HG03064 (cell line): ENCODE data around the gene SLC44A2.
"Not testable (repeated sequence)": the region's sequence is repeated elsewhere in the genome, so short reads cannot be mapped to it uniquely, and the experiment has no call there.

ENCODE experiments used
- ATAC-seq: cut with Tn5 transposase; IDR thresholded peaks from one replicate; pipeline ENCODE4 v1.9.1; 2021; ENCODE audit warnings: low read depth; ENCODE audit not compliant: unreplicated experiment

The SLC44A2 gene

DNA sequence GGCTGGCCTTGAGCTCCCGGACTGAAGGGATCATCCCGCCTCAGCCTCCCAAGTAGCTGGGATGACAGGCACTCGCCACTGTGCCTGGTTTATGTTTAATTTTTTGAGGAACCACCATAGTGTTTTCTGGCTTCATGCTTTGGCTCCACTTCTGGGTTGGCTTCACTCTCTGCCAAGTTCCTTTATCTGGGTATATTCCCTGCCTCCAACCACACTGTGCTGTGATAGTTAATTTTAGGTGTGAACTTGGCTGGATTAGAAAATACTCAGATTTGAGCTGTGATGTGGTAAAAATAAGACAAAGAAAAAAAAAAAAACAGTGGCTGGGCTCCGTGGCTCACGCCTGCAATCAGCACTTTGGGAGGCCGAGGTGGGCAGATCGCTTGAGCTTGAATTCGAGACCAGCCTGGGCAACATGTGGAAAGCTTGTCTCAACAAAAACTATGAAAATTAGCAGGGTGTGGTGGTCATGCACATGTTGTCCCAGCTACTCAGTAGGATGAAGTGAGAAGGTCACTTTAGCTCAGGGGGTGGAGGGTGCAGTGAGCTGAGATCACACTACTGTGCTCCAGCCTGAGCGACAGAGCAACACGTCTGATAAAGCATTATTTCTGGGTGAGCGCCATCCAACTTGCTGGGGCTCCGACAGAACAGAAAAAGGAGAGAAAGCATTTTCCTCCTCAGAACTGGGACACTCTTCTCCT, 21.3 kb downstream of the SLC44A2 start:
- no peak for ATAC-seq

DNA sequence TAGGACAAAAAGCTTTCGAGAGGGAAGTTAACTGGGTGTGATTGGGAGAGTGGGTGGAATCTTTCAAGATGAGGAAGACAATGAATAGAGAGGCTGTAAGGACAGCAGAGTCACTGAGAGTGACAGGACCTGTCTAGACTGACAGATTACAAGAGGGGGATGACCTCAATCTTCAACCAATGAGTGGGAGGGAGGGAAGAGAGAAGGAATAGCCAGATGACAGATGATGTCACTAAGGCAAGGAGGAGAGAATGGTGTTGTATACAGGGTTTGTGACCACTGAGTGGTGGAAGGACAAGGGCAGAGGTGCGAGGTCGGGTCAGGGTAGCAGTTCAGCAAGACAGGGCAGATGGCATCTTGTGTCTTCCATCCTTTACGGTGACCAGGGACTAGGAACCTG, 23.0 kb downstream of the SLC44A2 start:
- ATAC-seq: no peak

DNA sequence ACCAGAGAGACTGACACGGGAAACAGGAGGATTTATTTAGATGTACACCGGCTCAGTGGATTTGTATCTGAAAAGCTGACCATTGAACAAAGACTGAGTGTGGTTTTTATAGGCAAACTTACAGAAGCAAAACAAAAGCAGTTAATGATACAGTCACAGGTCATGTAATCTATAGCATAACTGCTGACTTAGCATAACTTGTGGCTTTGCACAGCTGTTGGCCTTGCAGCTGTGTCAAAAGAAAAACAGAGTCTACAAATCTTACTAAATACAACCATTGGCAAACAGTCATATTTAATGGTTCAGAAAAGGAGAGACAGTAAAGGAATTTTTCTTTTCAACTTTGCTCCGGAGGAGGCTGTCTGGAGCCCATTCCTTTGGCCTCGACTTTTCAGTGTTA, 26.5 kb downstream of the SLC44A2 start:
- no peak for ATAC-seq

DNA sequence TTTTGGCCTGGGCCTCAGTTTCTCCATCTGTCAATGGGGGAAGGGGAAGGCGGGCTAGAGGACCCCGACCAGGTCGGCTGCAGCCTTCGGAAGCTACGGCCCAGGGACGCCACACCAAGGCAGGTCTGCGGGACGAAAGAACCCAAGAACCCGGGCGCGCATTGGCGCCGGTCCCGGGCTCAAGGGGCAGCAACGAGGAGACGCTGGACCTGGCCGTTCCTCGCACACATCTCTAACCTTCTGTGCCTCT, 28.1 kb downstream of the SLC44A2 start:
- ATAC-seq: no peak

DNA sequence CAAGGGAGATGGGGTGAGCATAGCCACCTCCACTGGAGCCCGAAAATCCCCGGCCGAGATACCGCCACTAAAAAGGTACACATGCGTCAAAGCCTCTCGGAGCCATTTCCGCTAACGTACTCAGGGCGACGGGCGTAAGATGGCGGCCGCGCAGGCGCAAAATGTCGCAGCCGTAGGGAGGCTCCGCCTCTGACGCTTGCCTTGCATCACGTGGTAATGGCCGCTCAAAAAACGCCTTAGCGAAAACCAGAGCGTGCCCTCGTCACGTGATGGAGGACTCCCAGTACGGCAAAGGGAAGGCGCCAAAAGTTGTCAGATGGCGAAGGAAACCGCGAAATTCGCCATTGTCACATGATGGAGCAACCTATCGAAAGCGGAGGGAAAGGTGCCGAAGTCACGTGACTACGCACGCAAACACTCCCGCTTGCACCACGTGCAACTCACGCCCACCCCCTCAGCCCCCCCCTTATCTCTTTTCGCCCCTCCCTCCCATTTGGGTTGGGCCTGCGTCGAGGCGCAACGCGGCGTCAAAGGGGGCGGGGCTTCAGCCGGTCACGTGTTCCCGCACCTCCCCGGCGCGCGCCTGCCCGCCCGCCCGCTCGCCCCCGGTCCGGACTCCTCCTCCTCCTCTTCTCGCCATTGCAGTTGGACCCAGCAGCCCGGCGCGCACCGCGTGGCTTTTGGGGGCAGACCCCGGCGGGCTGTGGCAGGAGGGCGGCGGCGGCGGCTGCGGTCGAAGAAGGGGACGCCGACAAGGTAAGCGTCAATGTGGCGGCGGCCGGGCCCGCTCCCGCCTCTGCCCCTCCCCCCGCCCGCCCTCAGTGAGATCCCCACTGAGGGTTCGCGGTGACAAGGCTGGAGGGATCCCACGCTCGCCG, 28.6 kb downstream of the SLC44A2 start, which contains the start of gene ILF3:
ILF3 (plus strand) TSS at position 615 of the 878 bp plus-strand sequence. CDS start 16,260 bp downstream, outside the sequence.
- peak; percentile 60 for ATAC-seq

DNA sequence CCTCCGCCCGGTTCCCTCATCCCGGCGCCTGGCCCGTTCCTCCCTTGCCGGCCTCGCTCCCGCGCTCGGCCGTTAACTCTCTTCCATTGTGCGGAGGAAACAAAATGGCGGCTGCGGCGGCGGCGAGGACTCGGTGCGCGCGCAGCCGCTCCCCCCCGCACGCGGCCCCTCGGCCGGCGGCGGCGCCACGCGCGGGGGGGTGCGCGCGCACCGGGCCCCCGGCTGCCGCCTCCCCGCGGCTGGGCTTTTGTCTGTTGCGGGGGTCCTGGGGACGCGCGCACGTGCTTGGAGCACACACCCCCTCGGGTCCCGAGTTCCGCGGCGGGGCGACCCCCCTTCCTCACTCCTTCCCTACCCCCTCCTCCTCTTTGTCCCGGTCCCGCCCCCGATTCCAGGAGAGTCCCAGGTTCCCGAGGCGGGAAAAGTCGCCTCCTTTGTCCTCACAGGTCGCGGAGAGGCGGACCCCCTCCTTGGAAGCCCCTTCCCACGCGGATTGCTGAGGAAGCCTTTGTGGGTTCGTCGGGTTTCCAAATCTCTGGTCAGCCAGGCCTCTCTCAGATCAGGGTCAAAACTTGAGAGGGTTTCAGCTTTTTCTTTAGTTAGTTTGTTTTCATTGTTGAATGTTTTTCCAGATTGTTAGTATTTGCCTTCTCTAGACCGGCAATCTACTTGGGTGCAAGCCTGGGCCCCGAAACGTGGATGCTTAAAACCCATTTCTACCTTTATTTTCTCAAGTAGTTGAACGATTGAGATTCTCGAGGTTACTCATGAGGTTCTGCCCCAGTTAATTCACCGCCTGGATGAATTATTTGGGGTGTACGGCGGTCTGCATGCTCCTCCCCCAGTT, 29.5 kb downstream of the SLC44A2 start:
- peak; percentile 6 for ATAC-seq

DNA sequence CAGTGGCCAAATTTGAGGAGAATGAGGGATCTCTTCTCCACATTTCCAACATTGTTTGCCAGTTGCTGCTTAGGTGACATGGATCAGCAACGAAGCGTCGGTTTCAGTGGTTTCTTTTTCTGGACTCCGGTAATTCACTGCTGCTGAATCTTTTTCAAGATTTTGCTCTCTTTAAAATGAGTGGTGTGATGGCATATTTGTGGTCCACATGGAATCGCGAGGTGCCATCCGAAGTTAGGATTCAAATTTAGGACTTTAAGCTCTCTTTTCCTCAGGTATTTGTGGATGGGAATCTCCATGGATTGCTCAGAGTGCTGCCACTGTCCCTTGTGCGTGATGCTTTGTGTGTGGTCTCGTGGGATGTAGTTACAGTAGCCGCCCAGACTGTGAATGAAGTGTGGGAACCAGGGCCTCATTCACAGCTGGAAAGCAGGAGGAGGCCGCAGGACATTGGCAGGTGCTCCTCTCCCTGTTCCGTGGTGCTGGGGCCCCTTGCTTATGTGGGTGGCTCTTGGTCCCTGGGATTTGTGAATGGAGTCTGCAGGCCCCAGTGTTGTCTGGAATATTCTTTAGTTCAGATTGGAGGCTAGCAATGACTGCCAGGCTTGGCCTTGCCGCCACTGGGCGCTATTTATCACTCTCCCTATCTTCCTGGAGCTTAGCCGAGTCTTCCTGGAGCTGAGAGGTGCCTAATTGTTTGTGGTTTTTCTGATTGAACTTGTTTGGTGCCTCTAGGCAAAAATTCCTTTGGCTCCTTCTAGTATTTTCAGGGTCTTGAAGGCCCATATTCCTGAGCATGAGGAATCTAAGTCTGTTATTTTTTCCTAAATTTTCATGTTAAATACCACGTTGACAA, 30.3 kb downstream of the SLC44A2 start:
- ATAC-seq: no peak

DNA sequence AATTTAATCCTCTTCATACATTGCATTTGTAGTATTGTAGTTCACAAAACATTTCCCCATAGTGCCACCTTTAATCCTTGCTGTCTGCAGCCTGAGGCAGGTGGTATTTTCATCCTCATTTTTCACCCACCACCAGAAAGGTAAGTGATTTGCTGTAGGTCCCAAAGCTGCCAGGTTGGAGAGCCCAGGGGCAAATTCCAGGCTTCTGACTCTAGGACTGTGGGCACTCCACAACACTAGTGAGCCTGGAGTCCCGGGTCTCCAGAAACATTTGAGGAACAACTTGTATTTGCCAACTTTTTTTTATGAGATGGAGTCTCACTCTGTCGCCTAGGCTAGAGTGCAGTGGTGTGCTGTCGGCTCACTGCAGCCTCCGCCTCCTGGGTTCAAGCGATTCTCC, 35.0 kb downstream of the SLC44A2 start:
- no peak for ATAC-seq

DNA sequence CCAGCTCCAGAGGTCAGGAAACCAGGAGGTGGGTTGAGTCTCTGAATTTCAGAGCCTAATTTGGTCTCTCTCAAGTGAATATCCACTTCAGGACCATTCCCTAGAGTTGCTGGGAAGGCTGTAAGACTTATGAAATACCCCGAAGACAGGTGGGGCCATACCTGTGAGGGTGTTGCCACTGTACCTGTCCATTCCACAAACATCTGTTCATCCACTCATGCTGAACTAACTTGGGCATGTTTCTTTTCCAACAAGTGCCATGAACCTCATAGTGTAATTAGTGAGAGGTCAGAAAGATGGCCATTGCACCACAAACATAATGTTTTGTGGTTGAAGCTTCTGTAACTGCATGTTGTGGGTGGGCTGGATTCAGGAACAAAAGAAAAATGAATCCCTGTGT, 36.6 kb downstream of the SLC44A2 start:
- no peak for ATAC-seq

DNA sequence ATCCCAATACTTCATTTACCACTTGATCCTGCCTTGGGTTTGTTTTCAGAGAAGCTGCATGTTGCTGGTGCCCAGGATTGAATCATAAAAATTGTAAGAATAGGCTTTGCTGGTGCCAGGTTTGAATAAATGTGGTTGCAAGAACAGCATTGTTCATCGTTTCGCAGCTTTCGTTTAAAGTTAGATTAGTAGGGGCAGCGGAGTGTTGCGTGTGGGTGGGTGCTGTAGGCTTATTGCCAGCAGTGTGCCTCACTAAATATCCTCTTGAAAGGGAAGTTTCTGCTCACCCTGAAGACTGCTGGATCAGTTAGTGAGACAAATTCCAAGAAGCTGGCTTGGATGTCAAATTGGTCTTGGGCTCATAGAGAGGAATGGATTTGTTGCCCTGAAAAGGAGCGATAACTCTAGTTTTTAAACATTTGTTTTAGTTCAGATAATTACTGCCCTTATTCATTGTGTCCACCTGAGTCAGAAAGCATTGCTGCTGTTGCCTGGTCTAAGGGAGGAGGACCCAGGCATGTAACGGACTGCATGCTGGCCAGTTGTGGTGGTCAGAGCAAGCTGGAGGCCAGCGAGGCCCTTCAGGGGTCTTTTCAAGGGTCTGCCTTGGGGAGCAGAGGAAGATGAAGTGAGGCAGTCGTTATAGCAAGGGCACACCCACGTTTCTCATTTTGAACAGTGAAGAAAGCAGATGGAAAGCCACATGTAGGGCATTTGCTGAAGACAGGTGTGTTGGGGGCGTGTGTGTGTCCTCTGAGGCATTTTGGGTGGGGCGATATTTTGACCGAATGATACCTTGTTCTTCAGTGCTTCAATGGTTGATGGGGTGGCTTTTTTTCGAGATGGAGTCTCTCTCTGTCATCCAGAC, 37.3 kb downstream of the SLC44A2 start:
- ATAC-seq: no peak

DNA sequence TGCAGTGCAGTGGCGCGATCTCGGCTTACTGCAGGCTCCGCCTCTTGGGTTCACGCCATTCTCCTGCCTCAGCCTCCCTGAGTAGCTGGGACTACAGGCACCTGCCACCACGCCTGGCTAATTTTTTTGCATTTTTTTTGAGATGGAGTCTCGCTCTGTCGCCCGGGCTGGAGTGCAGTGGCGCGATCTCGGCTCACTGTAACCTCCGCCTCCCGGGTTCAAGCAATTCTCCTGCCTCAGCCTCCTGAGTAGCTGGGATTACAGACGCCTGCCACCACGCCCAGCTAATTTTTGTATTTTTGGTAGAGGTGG, 37.9 kb downstream of the SLC44A2 start:
- not testable (repeated sequence) for ATAC-seq

DNA sequence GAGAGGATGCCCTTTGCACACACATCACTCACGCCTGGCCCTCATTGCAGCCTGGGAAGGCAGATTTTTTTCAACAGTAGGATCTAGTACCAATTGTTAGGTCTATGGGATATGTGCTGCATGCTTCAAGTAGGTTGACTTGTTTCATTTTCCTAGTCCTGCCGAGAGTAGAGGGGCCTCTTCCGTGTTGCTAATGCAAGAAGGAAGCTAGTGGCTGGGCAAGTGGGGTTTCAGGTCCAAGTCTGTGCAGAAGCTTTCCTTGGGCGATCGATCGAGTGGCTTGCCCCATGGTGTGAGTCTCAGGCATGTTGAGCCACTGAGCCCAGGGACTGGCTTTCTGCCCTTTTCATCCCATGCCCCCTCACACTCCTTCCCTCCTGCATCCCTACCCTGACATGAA, 42.5 kb downstream of the SLC44A2 start:
- no peak for ATAC-seq

DNA sequence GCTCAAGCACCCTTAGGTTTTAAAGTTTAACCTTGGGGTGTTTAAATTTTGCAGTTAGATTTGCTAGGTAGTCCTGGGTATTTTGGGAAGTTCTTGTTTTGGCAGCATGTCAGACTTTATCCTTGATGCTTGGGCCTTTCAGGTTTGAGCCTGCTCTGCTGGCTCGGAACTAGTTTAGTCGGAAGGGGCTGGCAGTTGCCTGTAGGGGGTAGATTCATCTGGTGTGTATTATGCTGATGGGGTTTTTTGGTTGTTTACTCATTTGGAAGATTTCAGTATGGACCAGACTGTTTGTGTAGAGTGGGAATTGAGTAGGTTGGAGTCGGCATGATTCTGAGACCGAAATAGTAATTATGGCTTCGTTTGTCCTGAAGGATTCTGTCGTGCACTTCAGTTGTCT, 43.9 kb downstream of the SLC44A2 start:
- no peak for ATAC-seq

DNA sequence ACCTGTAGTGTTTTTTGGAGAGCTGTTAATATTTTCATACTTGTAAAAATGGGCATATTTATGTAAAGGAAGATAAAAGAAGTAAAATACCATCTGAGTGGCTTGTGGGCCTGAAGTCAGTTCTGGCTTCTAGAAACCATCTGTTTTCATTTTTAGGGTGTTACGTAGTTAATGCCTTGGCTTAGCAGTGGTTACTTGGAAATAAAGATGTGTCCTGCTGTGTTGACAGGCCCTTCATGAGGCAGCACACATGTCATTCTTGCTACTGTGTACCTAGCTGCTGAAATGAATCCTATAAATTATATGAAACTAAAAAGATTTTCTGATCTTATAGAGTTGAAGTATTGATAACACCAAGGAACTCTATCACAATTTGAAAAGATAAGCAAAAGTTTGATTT, 44.8 kb downstream of the SLC44A2 start:
- no peak for ATAC-seq

DNA sequence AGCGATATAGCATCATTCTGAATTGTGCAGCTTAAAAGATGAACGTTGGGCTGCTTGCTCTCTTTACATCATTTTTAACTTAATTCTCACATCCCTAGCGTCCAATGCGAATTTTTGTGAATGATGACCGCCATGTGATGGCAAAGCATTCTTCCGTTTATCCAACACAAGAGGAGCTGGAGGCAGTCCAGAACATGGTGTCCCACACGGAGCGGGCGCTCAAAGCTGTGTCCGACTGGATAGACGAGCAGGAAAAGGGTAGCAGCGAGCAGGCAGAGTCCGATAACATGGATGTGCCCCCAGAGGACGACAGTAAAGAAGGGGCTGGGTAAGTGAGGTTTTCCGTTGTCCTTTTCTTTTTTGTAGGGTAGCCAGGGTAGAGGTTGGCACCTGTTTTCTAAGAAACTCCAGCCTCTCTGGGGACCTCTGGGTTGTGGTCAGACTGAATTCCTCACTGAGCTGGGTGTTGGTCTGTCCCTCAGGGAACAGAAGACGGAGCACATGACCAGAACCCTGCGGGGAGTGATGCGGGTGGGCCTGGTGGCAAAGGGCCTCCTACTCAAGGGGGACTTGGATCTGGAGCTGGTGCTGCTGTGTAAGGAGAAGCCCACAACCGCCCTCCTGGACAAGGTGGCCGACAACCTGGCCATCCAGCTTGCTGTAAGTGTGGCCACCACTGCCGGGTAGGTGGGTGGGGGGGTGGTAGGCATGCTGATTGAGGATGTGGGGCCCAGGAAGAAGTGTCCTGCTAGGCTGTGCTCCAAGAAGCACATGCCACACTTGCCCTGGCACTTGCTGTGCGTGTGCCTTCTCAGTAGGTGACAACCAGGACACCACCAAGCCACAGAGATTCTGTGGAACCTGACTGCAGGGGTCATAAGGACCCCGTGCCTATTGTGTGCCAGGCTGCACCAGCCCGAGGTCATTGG, 45.8 kb downstream of the SLC44A2 start:
- ATAC-seq: no peak

DNA sequence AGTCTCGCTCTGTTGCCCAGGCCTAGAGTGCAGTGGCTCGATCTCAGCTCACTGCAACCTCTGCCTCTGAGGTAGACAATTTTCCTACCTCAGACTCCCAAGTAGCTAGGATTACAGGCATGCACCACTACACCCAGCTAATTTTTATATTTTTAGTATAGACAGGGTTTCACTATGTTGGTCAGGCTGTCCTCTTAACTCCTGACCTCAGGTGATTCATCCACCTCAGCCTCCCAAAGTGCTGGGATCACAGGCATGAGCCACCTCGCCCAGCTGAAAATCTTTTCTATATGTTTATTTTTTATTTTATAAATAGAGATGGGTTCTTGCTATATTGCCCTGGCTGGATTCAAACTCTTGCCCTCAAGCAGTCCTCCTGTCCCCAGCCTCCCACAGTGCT, 46.6 kb downstream of the SLC44A2 start:
- not testable (repeated sequence) for ATAC-seq

DNA sequence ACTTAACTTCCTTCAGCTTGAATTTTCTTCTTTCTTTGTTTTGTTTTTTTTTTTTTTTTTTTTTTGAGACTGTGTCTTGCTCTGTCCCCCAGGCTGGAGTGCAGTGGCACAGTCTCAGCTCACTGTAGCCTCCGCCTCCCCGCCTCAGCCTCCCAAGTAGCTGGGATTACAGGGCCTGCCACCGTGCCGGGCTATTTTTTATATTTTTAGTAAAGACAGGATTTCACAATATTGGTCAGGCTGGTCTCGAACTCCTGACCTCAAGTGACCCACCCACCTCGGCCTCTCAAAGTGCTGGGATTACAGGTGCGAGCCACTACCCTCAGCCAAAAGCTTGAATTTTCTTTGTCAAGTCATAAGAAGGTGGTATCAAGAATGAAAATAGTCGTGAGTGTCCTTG, 49.9 kb downstream of the SLC44A2 start:
- not testable (repeated sequence) for ATAC-seq

DNA sequence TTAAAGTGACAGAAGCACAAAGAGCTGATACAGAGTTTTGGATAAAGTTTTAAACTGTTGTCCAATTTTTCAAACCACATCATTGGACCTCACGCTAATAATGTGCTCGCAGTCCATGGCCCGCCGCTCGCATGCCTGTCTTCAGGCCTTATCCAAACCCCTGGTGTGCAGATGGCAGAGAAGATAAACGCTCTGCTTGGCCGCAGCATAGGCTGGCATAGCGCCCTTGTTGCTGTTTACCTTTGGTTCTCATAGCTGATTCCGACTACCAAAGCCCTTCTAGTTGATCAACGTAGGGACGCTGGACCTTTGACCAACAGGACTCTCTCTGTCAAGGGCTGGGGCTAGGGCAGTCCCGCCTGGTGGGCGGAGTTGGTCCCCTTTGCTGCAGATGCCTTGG, 52.4 kb downstream of the SLC44A2 start:
- ATAC-seq: no peak

DNA sequence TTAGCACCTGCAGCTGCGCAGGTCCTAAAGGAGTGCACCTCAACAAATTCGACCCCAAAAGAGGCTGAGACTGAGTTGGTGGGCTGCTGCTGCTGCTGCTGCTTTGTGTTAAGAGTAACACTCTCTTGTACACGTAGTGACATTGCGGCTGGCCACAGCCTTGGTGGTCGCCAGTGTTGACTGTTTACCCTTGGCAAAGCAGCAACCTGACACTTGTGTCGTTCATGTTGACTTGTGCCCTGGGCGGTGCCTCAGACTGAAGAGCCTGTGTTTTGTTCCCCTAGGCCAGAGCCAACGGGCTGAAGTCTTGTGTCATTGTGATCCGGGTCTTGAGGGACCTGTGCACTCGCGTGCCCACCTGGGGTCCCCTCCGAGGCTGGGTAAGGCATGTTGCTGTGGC, 53.5 kb downstream of the SLC44A2 start:
- no peak for ATAC-seq
